Fibroblast of skin of back (primary cell): ENCODE measurements around the gene KBTBD12. TPM values are rescaled to one million over a fixed set of nuclear protein-coding genes. Genes with fewer than 3 reads are reported as not detected.

Experiments used
- DNase-seq: peaks from one replicate; pipeline ENCODE4 v3.0.0-alpha.2; 2013
- polyA plus RNA-seq, 2 experiments: library from polyadenylated mRNA; unstranded; fragments of 120-200 nt; gene quantifications; one replicate each; pipeline ENCODE4 v1.2.1, GENCODE V29; 2013; ENCODE audit not compliant: insufficient read length in 2 of 2

The KBTBD12 gene
- 0.14 TPM for polyA plus RNA-seq (2013, experiment 1 of 2; ENCODE audit: insufficient read length)
- polyA plus RNA-seq (2013, experiment 2 of 2; ENCODE audit: insufficient read length): 0.08 TPM

- no peak for DNase-seq
Observed at GRCh38 chr3:127915115-127915936, at the start of gene KBTBD12. Gene KBTBD12, plus strand, starts transcription at chr3:127915232. Its CDS starts 7,830 bp downstream, at chr3:127923062.

- peak; percentile 72 for DNase-seq
Observed at GRCh38 chr3:127865941-127866340, 49.1 kb upstream of the KBTBD12 start.

- DNase-seq: no peak
Observed at GRCh38 chr3:127867412-127867811, 47.6 kb upstream of the KBTBD12 start.

- DNase-seq: no peak
Observed at GRCh38 chr3:127867986-127868385, 47.0 kb upstream of the KBTBD12 start.

GRCh38 chr3:127870156-127870555, 44.9 kb upstream of the KBTBD12 start:
- no peak for DNase-seq

GRCh38 chr3:127874097-127874496, 40.9 kb upstream of the KBTBD12 start:
- peak; percentile 22 for DNase-seq

GRCh38 chr3:127881586-127881985, 33.4 kb upstream of the KBTBD12 start:
- no peak for DNase-seq

GRCh38 chr3:127884041-127884440, 31.0 kb upstream of the KBTBD12 start:
- no peak for DNase-seq

- DNase-seq: no peak
Observed at GRCh38 chr3:127886231-127886955, 28.6 kb upstream of the KBTBD12 start.

GRCh38 chr3:127886956-127887231, 28.1 kb upstream of the KBTBD12 start:
- DNase-seq: no peak

GRCh38 chr3:127887321-127887720, 27.7 kb upstream of the KBTBD12 start:
- DNase-seq: peak; percentile 19

- DNase-seq: no peak
Observed at GRCh38 chr3:127888156-127888555, 26.9 kb upstream of the KBTBD12 start.

- no peak for DNase-seq
Observed at GRCh38 chr3:127888564-127889107, 26.4 kb upstream of the KBTBD12 start.

GRCh38 chr3:127889461-127889863, 25.6 kb upstream of the KBTBD12 start:
- DNase-seq: no peak

GRCh38 chr3:127889976-127890650, 24.9 kb upstream of the KBTBD12 start:
- no peak for DNase-seq

- DNase-seq: peak; percentile 21
Observed at GRCh38 chr3:127890651-127891290, 24.3 kb upstream of the KBTBD12 start.

GRCh38 chr3:127894481-127894880, 20.6 kb upstream of the KBTBD12 start:
- DNase-seq: no peak

- DNase-seq: no peak
Observed at GRCh38 chr3:127899200-127899599, 15.8 kb upstream of the KBTBD12 start.

GRCh38 chr3:127899766-127900165, 15.3 kb upstream of the KBTBD12 start:
- DNase-seq: no peak

- DNase-seq: no peak
Observed at GRCh38 chr3:127900536-127900935, 14.5 kb upstream of the KBTBD12 start.

- DNase-seq: no peak
Observed at GRCh38 chr3:127902486-127902885, 12.5 kb upstream of the KBTBD12 start.

- no peak for DNase-seq
Observed at GRCh38 chr3:127903611-127904375, 11.2 kb upstream of the KBTBD12 start.
